ENCODE results near the gene ACTL7A.

ACTL7A gene

DNA sequence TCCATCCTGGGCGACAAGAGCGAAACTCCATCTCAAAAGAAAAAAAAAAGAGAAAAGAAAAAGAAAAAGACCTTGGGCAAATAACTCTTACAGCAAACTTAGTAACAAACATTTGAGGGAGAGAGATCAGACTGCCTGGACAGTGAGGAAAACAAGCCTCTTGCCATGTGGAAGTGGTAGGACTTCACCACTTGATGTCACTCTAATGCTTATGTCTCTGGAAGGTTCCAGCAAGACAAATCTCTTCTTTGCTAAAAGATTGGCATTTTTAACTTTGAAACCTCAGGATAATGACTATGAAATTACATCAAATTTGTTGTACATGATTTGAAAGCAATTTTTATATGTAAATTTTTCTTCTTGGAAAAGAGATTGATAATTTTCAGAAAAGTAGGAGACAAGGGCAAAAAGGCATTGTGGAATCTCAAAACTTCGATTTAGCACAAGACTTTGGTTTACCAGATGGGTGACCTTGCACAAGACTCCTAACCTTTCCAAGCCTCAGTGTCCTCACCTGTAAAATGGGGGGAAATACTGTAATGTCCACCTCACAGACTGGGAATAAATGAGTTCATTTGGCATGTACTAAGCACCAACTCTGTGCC lies 11.7 kb upstream of the ACTL7A start:
- DNase-seq = peak; percentile 21 to 46 (median 36)

GRCh38 chr9:108851138-108851537 lies 10.9 kb upstream of the ACTL7A start:
- DNase-seq = no peak

DNA sequence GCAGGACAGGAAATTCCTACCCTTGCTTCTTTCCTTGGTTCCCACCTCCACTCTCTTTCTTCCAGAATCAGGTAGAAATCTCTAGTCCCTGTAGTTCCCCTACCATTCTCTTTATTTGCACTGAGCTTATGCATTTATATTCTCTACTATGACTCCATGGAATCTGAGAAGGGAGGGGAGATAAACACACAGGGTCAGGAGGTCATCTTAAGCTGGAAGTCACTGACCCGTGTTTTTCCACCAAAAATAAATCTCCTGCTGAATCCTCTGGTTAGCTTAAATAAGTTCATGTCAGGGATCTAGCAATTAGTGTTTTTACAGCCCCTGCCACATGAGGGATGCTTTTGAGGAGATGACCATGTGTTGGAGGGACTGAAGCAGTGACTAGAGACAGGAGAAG lies 10.0 kb upstream of the ACTL7A start:
- no peak for DNase-seq

- DNase-seq = no peak
Measured at GRCh38 chr9:108854094-108854493, 8.0 kb upstream of the ACTL7A start.

- DNase-seq = no peak
Measured at GRCh38 chr9:108854641-108855528, 7.2 kb upstream of the ACTL7A start.

DNA sequence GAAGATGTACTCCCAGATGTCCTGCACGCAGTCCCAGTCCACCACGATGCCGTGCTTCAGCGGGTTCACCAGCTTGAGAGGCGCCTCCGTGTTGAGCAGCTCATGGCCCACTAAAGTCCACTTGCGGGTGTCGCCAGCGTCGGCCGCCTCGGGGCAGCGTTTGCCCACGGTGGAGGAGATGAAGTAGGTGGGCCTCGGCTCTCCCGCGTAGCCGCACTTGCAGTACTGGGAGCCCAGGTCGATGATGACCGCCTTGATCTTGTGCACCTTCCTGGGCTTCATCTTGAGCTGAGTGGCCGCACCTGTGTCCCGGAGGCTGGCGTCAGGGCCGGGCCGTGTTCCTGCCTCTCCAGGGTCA lies 6.6 kb upstream of the ACTL7A start:
- DNase-seq = no peak

DNA sequence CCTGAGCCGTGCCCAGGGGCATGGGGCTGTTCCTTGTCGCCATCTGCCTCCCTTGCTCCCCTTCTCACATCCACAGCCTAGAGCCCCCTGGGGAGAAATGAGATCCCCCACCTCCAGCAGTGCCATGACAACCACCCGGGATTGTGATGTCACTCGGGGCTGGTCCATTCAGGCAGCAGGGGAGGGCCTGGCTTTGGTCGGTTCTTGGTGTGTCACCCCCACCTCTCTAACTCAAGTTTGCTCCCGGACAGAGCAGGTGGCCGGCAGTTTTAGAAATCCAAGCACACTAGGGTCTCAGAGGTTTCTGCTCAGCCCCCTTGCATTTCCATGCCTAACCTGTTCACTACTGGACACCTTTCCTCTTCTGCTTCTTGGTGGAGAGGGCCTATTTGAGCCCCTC lies 6.2 kb upstream of the ACTL7A start, which contains the start of gene ACTL7B:
ACTL7B (minus strand) TSS at position 99 of the 400 bp plus-strand sequence; CDS start at position 43, 56 bp downstream.
- no peak for DNase-seq

- DNase-seq = peak; percentile 49 to 59 (median 56)
Measured at GRCh38 chr9:108857572-108857971, 4.5 kb upstream of the ACTL7A start.

- no peak for DNase-seq
Measured at GRCh38 chr9:108859459-108860114, 2.5 kb upstream of the ACTL7A start.

GRCh38 chr9:108860354-108860753 lies 1.7 kb upstream of the ACTL7A start:
- no peak for DNase-seq

DNA sequence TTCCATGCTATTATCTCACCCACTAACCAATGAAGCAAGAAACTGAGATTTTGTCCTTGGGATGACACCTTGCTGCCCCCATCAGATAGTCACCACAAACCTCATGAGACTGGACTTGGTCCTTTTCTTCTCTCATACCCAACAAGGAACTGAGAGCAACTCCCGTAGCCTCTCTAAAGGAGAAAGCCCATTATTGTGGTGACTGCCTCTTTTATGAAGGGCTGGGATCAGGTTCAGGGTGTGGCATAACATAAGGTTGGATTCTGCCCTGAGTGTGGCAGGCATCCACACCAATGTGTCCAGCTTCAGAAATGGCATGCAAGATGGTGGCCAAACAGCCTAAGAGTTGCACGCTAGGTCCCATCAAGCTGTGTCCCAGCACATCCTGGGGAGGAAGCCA lies 1.3 kb upstream of the ACTL7A start:
- DNase-seq = no peak

DNA sequence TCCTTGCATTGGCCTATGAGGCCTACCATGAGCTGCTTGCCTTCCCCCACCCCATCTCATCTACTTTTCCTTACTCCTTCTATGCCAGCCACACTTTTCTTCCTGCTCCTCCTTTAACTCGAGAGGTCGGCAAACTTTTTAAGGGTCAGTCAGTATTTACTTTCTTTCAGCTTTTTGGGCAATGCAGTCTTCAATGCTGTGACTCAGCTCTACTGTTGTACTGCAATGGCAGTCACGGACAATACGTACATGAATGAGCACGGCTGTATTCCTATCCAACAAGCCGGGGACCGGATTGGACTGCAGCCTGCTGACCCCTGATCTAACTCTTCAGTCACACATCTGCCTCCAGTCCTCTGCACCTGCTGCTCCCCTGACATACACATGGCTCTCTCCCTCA lies 602 bp upstream of the ACTL7A start:
- no peak for DNase-seq

DNA sequence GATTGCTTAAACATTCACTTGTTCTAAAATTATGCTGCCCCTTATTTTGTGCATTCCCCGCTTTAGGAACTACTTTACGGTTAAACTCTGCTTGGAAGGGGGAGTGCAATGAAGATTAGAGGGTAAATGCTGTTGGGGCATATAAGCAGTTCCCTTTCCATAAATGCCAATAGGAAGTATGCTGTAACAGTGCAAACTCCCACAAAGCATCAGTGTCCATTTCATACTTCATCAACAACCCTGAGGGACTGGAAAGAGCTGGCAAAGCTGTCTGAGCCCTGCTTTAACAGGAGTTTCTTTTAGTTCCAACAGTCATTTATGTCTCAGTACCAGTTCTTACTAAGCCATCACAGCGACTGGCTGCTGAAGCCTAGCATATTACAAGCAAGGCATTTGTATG lies 1.8 kb downstream of the ACTL7A start:
- DNase-seq = peak; percentile 12 to 35 (median 32)

- no peak for DNase-seq
Measured at GRCh38 chr9:108864446-108864845, 2.4 kb downstream of the ACTL7A start.

DNA sequence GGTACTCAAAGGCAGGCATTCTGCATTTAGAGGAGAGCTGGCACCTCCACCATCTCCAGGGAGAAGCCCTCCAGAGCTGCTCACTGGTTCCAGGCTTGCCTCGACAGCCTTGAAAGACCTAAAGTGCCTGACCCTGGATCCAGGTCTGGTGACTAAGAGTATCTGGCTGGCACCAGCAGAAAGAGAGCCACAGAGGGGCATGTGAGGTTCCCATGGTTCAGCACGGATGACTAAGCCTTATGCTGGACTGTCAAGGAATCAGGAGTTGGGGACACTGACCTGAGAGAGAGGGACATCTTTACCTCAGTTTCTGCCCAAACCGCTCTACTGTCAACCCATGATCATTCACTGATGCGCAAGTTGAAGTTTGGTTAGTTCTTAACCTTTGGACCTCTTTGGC lies 3.0 kb downstream of the ACTL7A start:
- no peak for DNase-seq

- DNase-seq = no peak
Measured at GRCh38 chr9:108866001-108866420, 3.9 kb downstream of the ACTL7A start.

DNA sequence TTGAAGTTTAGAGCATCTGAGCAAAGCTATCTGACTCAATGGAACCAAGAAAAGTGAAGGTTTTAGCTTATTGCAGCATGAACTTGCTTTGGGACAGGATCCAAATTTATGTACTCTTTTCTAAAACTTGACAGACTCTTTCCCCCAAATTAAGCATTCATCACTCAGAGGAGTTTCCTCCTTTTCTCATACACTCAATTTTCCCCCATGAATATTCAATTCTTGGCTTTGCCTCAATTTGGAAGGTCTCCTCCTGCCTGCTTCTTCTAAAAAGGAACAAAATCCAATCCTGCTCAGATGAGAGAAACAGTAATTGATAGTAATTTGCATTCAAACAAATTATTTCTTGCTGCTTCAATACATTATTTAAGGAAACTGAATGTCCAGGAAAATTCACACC lies 5.0 kb downstream of the ACTL7A start:
- no peak for DNase-seq

DNA sequence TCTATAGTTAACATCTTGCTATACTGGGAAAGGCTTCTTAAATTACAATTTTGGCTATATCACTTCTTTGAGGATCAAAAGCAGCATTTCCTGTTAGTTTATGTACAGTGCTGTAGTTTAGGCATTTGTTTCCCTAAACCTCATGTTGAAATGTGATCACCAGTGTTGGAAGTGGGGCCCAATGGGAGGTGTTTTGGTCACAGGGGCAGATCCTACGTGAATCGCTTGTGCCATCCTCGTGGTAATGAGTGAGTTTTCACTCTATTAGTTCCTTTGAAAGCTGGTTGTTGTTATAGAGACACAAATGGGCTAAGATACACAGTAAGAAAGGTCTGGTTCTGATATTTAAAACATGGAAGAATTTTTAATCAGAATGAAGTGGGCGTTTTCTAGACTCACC lies 5.8 kb downstream of the ACTL7A start:
- no peak for DNase-seq

DNA sequence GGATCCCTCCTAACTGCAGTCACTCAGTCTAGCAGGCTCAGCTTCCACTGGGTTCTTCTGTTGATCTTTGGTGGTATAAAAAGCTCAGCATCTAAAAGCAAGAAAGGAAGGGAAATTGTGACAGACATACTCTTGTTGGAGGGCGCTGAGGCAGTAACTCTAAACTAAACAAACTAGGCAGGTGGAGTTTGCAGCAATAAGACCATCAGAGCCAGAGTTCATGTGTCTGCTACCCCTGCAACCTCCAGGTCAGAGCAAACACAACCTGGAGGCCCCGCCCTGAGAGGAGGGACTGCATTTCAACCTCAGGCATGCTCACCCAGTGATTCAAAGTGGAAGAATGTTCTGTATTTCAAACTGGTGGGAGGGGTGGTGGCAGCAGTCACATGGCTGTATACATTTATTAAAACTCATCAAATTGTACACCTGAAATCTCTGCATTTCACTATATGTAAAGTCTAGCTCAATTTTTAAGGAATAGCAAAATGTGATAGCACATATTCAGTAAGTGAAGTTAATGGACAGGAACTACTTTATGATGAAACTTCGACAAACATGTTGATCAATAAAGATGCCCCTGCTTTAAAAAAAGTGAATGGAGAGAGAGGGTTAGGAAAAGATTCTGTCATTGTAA lies 7.1 kb downstream of the ACTL7A start:
- DNase-seq = no peak

DNA sequence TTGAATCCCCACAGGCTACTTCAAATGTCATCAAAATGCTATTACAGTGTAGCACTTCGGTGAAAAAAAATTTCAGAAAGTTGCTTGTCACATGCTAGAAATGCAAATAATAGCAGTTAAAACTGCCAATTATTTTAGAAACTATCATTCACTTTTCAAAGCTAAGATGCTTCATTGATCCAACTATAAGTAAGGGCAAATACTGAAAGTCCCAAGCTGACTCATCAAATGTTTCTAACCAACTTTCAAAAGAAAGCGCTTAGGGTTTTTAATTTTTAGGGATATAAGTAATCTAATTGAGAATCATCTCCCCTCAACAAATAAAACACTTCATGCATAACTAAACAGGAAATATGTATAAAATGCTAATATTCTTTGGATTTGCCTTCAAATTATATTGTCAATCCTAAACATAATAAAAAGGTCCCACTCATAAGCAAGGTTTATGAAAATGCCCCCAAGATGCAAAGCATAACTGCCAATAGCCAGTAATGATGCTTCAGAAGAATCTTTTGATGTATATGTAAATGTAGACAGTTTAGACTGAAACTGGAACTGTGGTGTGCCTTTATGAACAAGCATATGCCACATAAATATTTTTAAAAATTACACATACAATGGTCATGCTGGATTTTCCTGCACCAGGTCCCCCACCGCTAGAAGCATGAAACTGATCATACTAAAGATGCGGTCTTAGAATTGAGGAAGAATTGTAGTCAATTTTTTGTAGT lies 12.2 kb downstream of the ACTL7A start:
- DNase-seq = no peak

DNA sequence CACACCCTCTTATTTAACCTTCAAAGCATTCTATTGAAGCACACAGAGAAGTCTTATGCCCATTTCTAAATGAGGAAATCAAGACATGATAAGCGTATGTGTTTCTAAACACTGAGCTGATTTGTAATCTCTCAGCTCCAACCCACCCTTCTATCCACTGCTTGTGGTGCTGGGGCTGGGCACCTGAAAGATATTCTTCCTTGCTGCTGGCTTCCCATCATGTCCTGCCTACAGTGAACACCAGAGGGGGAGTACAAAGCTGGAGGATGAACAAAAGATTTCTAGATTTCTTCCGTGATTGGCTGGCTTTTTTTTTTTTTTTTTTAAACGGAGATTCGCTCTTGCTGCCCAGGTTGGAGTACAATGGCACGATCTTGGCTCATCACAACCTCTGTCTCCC lies 14.4 kb downstream of the ACTL7A start:
- no peak for DNase-seq

DNA sequence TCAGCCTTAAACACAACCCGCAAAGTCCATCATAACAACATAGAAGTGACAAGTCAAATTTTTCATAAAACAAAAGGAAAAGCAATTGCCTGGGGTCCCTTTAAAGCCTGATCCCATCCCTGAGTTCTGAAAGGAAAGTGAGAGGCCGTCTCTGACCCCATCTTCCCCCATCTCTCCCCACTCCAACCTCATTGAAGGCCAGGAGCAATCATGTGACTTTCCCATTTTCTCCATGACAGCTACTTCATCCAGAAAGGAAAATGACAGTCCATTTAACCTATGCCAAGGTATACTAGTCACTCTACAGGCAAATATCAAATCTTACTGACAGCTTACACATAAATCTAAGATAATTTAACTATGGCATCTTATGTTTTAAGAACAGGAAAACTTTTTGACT lies 15.5 kb downstream of the ACTL7A start:
- DNase-seq = no peak
